IPS-15b (cell line): ENCODE measurements around the gene CCR7.
"Not testable (repeated sequence)": the region's sequence is repeated elsewhere in the genome, so short reads cannot be mapped to it uniquely, and the experiment has no call there.

Source experiments
- H3K27me3 ChIP-seq: one replicate; pipeline ENCODE4 v1.6.1; 2013; ENCODE audit warnings: low read length; ENCODE audit not compliant: control insufficient read depth, insufficient read depth
- H3K36me3 ChIP-seq: one replicate; pipeline ENCODE4 v1.6.1; 2013; ENCODE audit warnings: low read length; ENCODE audit not compliant: control insufficient read depth, insufficient read depth
- H3K4me1 ChIP-seq: one replicate; pipeline ENCODE4 v1.6.1; 2013; ENCODE audit warnings: mild to moderate bottlenecking, low read length; ENCODE audit not compliant: control insufficient read depth, insufficient read depth
- H3K4me3 ChIP-seq: one replicate; pipeline ENCODE4 v1.5.1; 2013; ENCODE audit warnings: low read depth, low read length
- H3K9ac ChIP-seq: one replicate; pipeline ENCODE4 v1.6.1; 2013; ENCODE audit warnings: low read depth, mild to moderate bottlenecking, low read length
- H3K9me3 ChIP-seq: one replicate; pipeline ENCODE4 v1.6.1; 2013; ENCODE audit warnings: mild to moderate bottlenecking, low read length; ENCODE audit not compliant: control insufficient read depth, insufficient read depth

CCR7 gene

GRCh38 chr17:40551879-40552768 is 13.1 kb downstream of the CCR7 start:
- no peaks in the 10 kb centered on the region for H3K36me3 ChIP-seq
- H3K9me3 ChIP-seq: no peaks in the 10 kb centered on the region
- H3K4me1 ChIP-seq: no peaks in the 10 kb centered on the region
- no peak overlapping the region for H3K9ac ChIP-seq
- H3K4me3 ChIP-seq: no peak overlapping the region
- H3K27me3 ChIP-seq: no peaks in the 10 kb centered on the region

DNA sequence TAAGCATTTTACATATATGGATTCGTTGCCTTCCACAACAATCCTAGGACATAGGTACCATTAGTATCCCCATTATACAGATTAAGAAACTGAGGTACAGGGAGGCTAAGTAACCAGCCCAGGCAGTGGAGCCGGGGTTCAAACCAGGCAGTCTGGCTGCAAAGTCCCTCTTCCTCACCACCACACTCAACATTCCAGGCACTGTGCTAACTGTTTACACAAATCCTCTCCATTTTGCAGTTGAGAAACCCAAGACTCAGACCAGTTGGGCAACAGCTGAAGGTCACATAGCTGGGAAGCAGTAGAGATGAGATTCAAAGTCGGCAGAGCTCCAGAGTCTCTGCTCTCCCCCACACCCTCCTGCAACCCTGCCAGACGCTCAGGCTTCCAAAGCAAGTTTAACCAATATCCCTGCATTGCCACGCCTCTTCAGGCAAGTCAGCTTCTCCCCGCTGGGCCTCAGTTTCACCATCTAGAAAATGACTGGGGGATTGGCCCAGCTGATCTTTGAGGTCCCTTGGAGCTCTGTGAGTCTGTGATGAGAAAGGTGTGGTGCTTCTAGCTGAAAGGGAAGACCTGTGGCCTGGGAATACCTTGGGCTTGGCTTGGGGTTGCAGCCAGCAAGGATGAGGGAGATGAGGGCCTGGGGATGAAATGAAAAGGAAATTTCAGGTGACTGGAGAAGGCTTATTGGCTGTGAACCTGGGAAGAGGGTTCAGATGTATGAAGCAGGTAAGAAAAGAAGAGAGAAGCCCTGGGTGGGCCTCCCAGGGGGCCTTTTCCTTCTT is 14.0 kb downstream of the CCR7 start:
- no peak overlapping the region for H3K4me3 ChIP-seq
- no peak overlapping the region for H3K9ac ChIP-seq
- no peaks in the 10 kb centered on the region for H3K27me3 ChIP-seq
- no peaks in the 10 kb centered on the region for H3K4me1 ChIP-seq
- no peaks in the 10 kb centered on the region for H3K36me3 ChIP-seq
- no peaks in the 10 kb centered on the region for H3K9me3 ChIP-seq

- Histone ChIP-seq H3K4me1 (no peaks in the 10 kb centered on the region), H3K36me3 (no peaks in the 10 kb centered on the region), H3K4me3 (no peak overlapping the region), H3K9me3 (no peaks in the 10 kb centered on the region), H3K27me3 (no peaks in the 10 kb centered on the region), H3K9ac (no peak overlapping the region)
These were observed 14.7 kb downstream of the CCR7 start for GRCh38 chr17:40550608-40551007.

DNA sequence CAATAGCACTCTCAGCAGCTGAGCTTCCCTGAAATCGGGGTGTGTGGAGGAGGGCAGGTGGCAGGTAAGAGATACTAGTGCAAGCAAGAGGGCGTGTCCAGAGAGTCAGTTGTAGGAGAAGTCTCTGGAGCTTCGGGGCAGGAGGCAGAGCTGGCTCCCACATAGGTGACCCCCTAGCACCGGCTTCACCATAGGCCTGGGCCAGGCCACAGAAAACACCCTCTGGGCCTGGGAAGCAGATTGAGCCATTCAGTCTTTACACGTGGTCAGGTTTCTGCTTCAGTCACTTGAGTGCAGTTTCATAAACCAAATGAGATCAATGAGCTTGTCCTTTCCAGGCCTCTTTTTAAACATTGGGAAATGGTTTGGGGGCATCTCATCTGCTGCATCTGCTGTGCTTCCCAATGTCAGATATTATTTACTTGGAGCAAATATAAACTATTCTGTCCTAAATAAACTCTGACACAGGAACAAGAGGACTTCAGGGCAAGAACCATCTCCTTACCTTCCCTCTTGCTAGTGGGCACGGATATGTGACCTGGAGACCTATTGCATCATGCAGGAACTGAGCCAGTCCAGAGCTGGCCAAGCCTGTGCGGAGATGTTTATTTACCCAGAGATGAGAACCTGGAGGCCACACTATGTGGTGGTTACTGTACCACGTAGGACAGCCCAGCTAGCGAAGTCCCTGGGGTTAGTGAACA is 16.1 kb downstream of the CCR7 start:
- no peak overlapping the region for H3K4me3 ChIP-seq
- H3K9me3 ChIP-seq: no peaks in the 10 kb centered on the region
- no peaks in the 10 kb centered on the region for H3K36me3 ChIP-seq
- H3K4me1 ChIP-seq: peaks cover 2% of the 10 kb centered on the region
- H3K9ac ChIP-seq: no peak overlapping the region
- H3K27me3 ChIP-seq: no peaks in the 10 kb centered on the region

- H3K4me1 ChIP-seq: peaks cover 2% of the 10 kb centered on the region
- H3K27me3 ChIP-seq: no peaks in the 10 kb centered on the region
- no peak overlapping the region for H3K4me3 ChIP-seq
- H3K36me3 ChIP-seq: no peaks in the 10 kb centered on the region
- no peak overlapping the region for H3K9ac ChIP-seq
- H3K9me3 ChIP-seq: no peaks in the 10 kb centered on the region
These were observed 16.7 kb downstream of the CCR7 start for GRCh38 chr17:40548491-40548981.

DNA sequence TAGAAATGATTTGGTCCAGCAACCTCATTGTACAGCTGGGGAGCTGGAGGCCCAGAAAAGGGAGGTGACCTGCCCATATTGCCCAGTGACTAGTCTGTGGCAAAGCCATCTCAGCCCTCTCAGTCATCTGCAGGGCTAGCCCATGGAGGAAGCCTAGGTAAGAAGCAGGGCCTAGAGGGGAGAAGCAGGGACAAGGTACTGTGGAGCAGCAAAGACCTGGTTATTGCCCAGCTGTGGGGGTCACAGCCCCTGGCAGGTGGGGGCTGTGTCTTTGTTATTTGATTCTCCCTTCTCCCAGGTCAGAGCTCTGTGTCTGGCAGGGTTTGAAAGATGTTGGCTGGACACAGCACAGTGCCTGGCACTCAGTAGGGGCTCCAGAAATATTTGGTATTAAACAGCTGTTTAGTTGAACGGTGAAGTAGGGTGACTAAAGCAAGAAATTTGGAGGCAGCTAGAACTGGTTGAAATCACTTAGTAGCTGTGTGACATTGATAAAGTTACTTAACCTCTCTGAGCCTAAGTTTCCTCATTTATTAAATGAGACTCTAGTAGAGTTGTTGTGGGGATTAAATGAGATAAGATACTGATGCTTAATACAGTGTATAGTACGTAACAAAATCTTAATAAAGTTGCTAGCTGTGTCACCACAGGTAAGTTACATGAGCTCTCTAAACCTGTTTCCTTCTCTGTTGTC is 17.3 kb downstream of the CCR7 start:
- no peaks in the 10 kb centered on the region for H3K36me3 ChIP-seq
- H3K4me3 ChIP-seq: no peak overlapping the region
- no peaks in the 10 kb centered on the region for H3K9me3 ChIP-seq
- H3K27me3 ChIP-seq: no peaks in the 10 kb centered on the region
- H3K9ac ChIP-seq: no peak overlapping the region
- H3K4me1 ChIP-seq: peaks cover 5% of the 10 kb centered on the region

DNA sequence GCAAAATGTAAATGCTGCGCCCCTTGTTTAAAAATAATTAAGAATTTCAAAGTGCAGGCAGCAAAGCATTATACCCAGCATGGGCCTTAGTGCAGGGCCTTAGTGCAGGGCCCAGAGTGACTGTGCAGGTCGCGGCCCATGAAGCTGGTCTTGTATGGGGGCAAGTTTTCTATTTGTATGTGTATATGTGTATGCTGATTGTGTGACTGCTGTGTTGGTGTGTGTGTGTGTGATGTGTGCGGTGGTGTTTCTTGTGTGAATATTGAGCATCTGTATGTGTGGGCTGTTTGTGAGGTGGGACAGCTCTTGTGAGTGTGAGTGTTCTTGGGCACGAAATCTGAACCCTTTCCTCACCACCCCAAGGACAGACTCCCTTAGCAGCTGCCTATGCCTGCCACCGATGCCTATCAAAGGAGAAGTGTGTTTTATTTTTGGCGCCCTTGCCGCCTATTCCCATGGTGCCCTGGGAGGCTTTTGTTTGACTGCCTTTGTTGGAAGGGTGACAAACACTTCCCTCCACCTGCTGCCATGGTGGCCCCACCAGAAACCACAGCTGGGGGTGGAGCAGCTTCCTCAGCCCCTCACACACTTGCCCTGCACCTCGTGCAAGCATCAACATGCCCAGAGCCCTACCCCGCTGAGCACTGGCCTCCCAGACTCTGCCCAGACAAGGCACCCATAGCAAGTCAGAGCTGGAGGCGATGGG is 18.0 kb downstream of the CCR7 start:
- H3K27me3 ChIP-seq: no peaks in the 10 kb centered on the region
- H3K4me3 ChIP-seq: no peak overlapping the region
- H3K9ac ChIP-seq: no peak overlapping the region
- H3K36me3 ChIP-seq: no peaks in the 10 kb centered on the region
- H3K9me3 ChIP-seq: no peaks in the 10 kb centered on the region
- H3K4me1 ChIP-seq: peaks cover 5% of the 10 kb centered on the region

- not testable (repeated sequence) for H3K4me1 ChIP-seq, H3K4me3 ChIP-seq, H3K27me3 ChIP-seq, H3K36me3 ChIP-seq, H3K9ac ChIP-seq, H3K9me3 ChIP-seq
These were observed 18.8 kb downstream of the CCR7 start for GRCh38 chr17:40546497-40546896.

GRCh38 chr17:40545660-40546059 is 19.6 kb downstream of the CCR7 start:
- Histone ChIP-seq H3K36me3 (no peaks in the 10 kb centered on the region), H3K9me3 (no peaks in the 10 kb centered on the region), H3K4me3 (no peak overlapping the region), H3K9ac (no peak overlapping the region), H3K4me1 (peaks cover 5% of the 10 kb centered on the region), H3K27me3 (no peaks in the 10 kb centered on the region)

- Histone ChIP-seq H3K9ac (no peak overlapping the region), H3K4me1 (peaks cover 5% of the 10 kb centered on the region)
These were observed 22.5 kb downstream of the CCR7 start for GRCh38 chr17:40542558-40543411.

More at GRCh38 chr17:40542558-40543411, 22.5 kb downstream of the CCR7 start:
- Histone ChIP-seq H3K27me3 (no peaks in the 10 kb centered on the region), H3K4me3 (no peak overlapping the region), H3K36me3 (no peaks in the 10 kb centered on the region), H3K9me3 (no peaks in the 10 kb centered on the region)
